ENCODE measurements around the gene FMNL1. TPM values are rescaled to one million over a fixed set of nuclear protein-coding genes. Genes with fewer than 3 reads are reported as not detected.

Gene FMNL1
- total and polyA plus RNA-seq, 7 experiments from 2014 or later: 19.0 to 595 (median 366) TPM

- POLR2A ChIA-PET: interaction anchor here (0.6 to 34.3 kb wide), 5 partner anchors 7 to 88 kb away, joined by 3 to 851 read pairs (median 4); partner anchors contain the start of genes FMNL1 and MAP3K14
- no peak for ATAC-seq
- peak overlapping the region; percentile 96 for H3K27ac ChIP-seq (ENCODE audit: low read depth, low read length)
- H3K36me3 Mint-ChIP-seq: peaks cover 3 to 23% (median 10%) of the 10 kb centered on the region in 5 donors
- intact Hi-C loops (cut with micrococcal nuclease): no loop called here
- H3K4me1 ChIP-seq (ENCODE audit: control insufficient read depth in 2 of 2, insufficient read depth in 2 of 2, low read length in 2 of 2): peaks cover 57 to 67% of the 10 kb centered on the region in 2 donors
- no peaks in the 10 kb centered on the region for H3K9me3 Mint-ChIP-seq
- H3K9me3 ChIP-seq (ENCODE audit: control insufficient read depth in 2 of 3, low read length in 3 of 3): no peaks in the 10 kb centered on the region
- peaks cover 12 to 44% (median 15%) of the 10 kb centered on the region in 3 experiments for H3K36me3 ChIP-seq (ENCODE audit: control insufficient read depth in 2 of 3, insufficient read depth in 3 of 3, low read length in 3 of 3)
- H3K27me3 Mint-ChIP-seq: no peaks in the 10 kb centered on the region
- CTCF ChIA-PET: interaction anchor here (0.7 to 11.7 kb wide), 8 partner anchors 12 to 161 kb away, joined by 3 to 397 read pairs (median 4); partner anchors contain the start of genes ACBD4 and FMNL1
- H3K27me3 ChIP-seq (ENCODE audit: control insufficient read depth in 2 of 2, insufficient read depth in 2 of 2, low read length in 2 of 2): no peaks in the 10 kb centered on the region
- H3K27ac Mint-ChIP-seq: peak overlapping the region; percentile 36 to 100 (median 85)
- peak overlapping the region in 5 of 10 donors; percentile 0 to 99 (median 25) for H3K4me3 Mint-ChIP-seq
- no peak overlapping the region for H3K4me3 ChIP-seq (ENCODE audit: low read length)
- H3K4me1 Mint-ChIP-seq: peaks cover 54 to 83% (median 79%) of the 10 kb centered on the region in 7 donors
- DNase-seq: no peak
Observed at GRCh38 chr17:45232514-45233422, 11.1 kb downstream of the FMNL1 start.

GRCh38 chr17:45233423-45233924 lies 11.8 kb downstream of the FMNL1 start:
- ChIA-PET CTCF (interaction anchor here (1.0 to 11.7 kb wide), 4 partner anchors 13 to 73 kb away, joined by 3 to 397 read pairs (median 16); partner anchors contain the start of genes FMNL1 and HEXIM2), POLR2A (interaction anchor here (1.3 to 34.3 kb wide), 3 partner anchors 8 to 44 kb away, joined by 3 to 851 read pairs (median 851); partner anchors contain the start of gene FMNL1)
- Histone ChIP-seq H3K9me3 (ENCODE audit: control insufficient read depth in 2 of 3, low read length in 3 of 3) (no peaks in the 10 kb centered on the region), H3K4me1 (ENCODE audit: control insufficient read depth in 2 of 2, insufficient read depth in 2 of 2, low read length in 2 of 2) (peaks cover 50 to 60% of the 10 kb centered on the region in 2 donors), H3K27ac (ENCODE audit: low read depth, low read length) (peak overlapping the region; percentile 42), H3K27me3 (ENCODE audit: control insufficient read depth in 2 of 2, insufficient read depth in 2 of 2, low read length in 2 of 2) (no peaks in the 10 kb centered on the region), H3K36me3 (ENCODE audit: control insufficient read depth in 2 of 3, insufficient read depth in 3 of 3, low read length in 3 of 3) (peaks cover 13 to 51% (median 21%) of the 10 kb centered on the region in 3 experiments), H3K4me3 (ENCODE audit: low read length) (no peak overlapping the region)
- H3K4me3 Mint-ChIP-seq: peak overlapping the region in 3 of 10 donors; percentile 17 to 68 (median 17)
- ATAC-seq (no peak), DNase-seq (no peak)
- peaks cover 8 to 30% (median 15%) of the 10 kb centered on the region in 5 donors for H3K36me3 Mint-ChIP-seq
- intact Hi-C loops (cut with micrococcal nuclease): no loop called here
- H3K27ac Mint-ChIP-seq: peak overlapping the region; percentile 65 to 100 (median 85)
- peaks cover 56 to 83% (median 76%) of the 10 kb centered on the region in 7 donors for H3K4me1 Mint-ChIP-seq
- no peaks in the 10 kb centered on the region for H3K27me3 Mint-ChIP-seq
- no peaks in the 10 kb centered on the region for H3K9me3 Mint-ChIP-seq

DNA sequence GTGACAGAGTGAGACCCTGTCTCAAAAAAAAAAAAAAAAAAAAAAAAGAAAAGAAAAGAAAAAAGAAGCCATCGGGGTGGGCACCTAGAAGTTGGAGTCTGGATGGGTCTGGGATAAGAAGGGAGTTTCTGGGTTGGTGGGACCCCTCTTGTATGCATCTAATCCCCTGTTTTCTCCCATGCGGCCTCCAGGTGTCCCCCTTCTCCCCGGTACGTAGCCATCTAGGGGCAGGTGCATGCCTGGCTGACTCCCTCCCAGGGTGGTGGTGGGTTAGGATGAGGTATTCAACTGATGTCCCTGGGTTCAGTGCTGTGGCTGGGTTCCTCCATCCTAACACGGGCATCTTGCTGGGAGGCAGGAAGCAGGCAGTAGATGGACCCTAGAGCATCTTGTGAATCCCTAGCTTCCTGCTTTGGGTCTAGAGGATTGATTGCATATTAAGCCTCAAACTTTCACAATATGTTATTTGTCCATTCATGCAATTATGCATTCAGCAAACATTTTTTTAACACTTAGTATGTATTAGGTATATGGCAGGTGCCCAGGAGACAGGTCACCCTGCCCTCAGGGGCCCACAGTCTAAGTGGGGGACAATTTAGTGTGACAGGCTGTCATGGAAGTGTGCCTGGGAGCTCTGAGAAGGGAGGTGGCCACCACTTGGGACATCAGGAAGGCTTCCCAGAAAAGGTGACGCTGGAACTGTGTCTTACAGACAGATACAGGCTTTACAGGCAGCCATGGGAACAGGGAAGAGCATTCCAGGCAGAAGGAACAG lies 13.1 kb downstream of the FMNL1 start:
- no peaks in the 10 kb centered on the region for H3K27me3 ChIP-seq (ENCODE audit: control insufficient read depth in 2 of 2, insufficient read depth in 2 of 2, low read length in 2 of 2)
- no peak overlapping the region for H3K4me3 ChIP-seq (ENCODE audit: low read length)
- DNase-seq: peak in 5 of 9 donors; percentile 52 to 66 (median 56)
- intact Hi-C loops (cut with micrococcal nuclease): loop anchor here (1.0 to 2.0 kb wide), 6 partner anchors 9 to 150 kb away; no protein-coding TSS in a partner anchor
- H3K9me3 ChIP-seq (ENCODE audit: control insufficient read depth in 2 of 3, low read length in 3 of 3): no peaks in the 10 kb centered on the region
- CTCF ChIA-PET: interaction anchor here (0.6 to 11.7 kb wide), 14 partner anchors 13 to 102 kb away, joined by 3 to 397 read pairs (median 4); partner anchors contain the start of genes FMNL1 and HEXIM2
- Mint-ChIP-seq H3K4me1 (peaks cover 47 to 83% (median 69%) of the 10 kb centered on the region in 7 donors), H3K27me3 (no peaks in the 10 kb centered on the region), H3K36me3 (peaks cover 19 to 40% (median 20%) of the 10 kb centered on the region in 5 donors), H3K27ac (peak overlapping the region; percentile 67 to 100 (median 93)), H3K9me3 (no peaks in the 10 kb centered on the region), H3K4me3 (peak overlapping the region in 8 of 10 donors; percentile 7 to 64 (median 30))
- ATAC-seq: peak; percentile 71
- peaks cover 38 to 46% of the 10 kb centered on the region in 2 donors for H3K4me1 ChIP-seq (ENCODE audit: control insufficient read depth in 2 of 2, insufficient read depth in 2 of 2, low read length in 2 of 2)
- peak overlapping the region; percentile 64 for H3K27ac ChIP-seq (ENCODE audit: low read depth, low read length)
- POLR2A ChIA-PET: interaction anchor here (0.7 to 34.3 kb wide), 7 partner anchors 10 to 149 kb away, joined by 3 to 851 read pairs (median 4); partner anchors contain the start of genes FMNL1, HEXIM1 and MAP3K14
- H3K36me3 ChIP-seq (ENCODE audit: control insufficient read depth in 2 of 3, insufficient read depth in 3 of 3, low read length in 3 of 3): peaks cover 21 to 64% (median 23%) of the 10 kb centered on the region in 3 experiments

DNA sequence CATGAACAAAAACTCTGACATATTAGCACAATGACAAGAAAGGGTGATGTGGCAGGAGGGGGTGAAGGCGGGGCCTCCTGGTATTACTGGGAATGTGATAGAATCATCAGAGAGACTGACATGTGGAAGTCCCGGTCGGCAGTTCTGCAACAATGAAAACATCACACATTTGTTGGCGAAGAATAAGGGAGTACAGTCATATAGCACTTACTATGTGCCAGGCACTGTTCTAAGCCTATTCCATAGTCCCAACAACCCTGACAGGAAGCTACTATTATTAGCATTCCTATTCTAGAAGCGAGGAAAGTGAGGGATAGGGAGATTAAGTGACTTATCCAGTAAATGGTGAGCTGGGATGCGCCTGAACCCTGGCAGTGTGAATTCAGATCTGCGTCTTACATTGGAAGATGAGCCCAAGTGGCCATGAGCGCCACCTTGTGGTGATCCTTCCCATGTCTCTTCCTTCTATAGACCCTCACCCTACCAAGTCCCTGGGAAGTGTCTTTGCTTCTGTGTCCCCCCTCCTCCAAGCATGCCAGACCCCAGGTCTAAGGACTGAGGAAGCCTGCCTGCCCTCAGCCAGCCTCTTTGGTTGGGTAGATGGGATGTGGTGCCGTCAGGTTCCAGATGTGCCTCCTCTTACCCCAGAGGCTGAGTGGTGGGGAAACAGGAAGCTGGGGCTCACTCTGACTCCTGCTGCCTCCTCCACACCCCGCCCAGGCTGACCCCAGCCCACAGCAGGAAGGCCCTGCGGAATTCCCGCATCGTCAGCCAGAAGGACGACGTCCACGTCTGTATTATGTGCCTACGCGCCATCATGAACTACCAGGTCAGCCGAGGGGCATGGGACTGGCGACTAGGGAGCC lies 14.0 kb downstream of the FMNL1 start:
- ChIA-PET POLR2A (interaction anchor here (0.6 to 34.3 kb wide), 9 partner anchors 9 to 148 kb away, joined by 3 to 851 read pairs (median 4); partner anchors contain the start of genes FMNL1, HEXIM1 and MAP3K14), CTCF (interaction anchor here (0.6 to 11.7 kb wide), 11 partner anchors 12 to 84 kb away, joined by 3 to 397 read pairs (median 4); partner anchors contain the start of genes FMNL1 and HEXIM2)
- H3K4me1 ChIP-seq (ENCODE audit: control insufficient read depth in 2 of 2, insufficient read depth in 2 of 2, low read length in 2 of 2): peaks cover 30 to 38% of the 10 kb centered on the region in 2 donors
- no peaks in the 10 kb centered on the region for H3K27me3 ChIP-seq (ENCODE audit: control insufficient read depth in 2 of 2, insufficient read depth in 2 of 2, low read length in 2 of 2)
- Mint-ChIP-seq H3K27ac (peak overlapping the region; percentile 67 to 100 (median 93)), H3K4me3 (peak overlapping the region in 3 of 10 donors; percentile 30 to 39 (median 38)), H3K9me3 (no peaks in the 10 kb centered on the region), H3K36me3 (peaks cover 19 to 46% (median 24%) of the 10 kb centered on the region in 5 donors), H3K27me3 (no peaks in the 10 kb centered on the region), H3K4me1 (peaks cover 38 to 75% (median 62%) of the 10 kb centered on the region in 7 donors)
- intact Hi-C loops (cut with micrococcal nuclease): loop anchor here (1.0 to 2.0 kb wide), 5 partner anchors 9 to 150 kb away; no protein-coding TSS in a partner anchor
- peak overlapping the region; percentile 64 for H3K27ac ChIP-seq (ENCODE audit: low read depth, low read length)
- H3K4me3 ChIP-seq (ENCODE audit: low read length): no peak overlapping the region
- no peaks in the 10 kb centered on the region for H3K9me3 ChIP-seq (ENCODE audit: control insufficient read depth in 2 of 3, low read length in 3 of 3)
- H3K36me3 ChIP-seq (ENCODE audit: control insufficient read depth in 2 of 3, insufficient read depth in 3 of 3, low read length in 3 of 3): peaks cover 21 to 73% (median 25%) of the 10 kb centered on the region in 3 experiments
- ATAC-seq (peak; percentile 78), DNase-seq (peak; percentile 59 to 83 (median 71))

GRCh38 chr17:45236282-45236606 lies 14.6 kb downstream of the FMNL1 start:
- no peak overlapping the region for H3K4me3 ChIP-seq (ENCODE audit: low read length)
- ATAC-seq (no peak), DNase-seq (no peak)
- H3K27ac Mint-ChIP-seq: peak overlapping the region in 5 of 9 donors; percentile 8 to 100 (median 67)
- no peaks in the 10 kb centered on the region for H3K27me3 ChIP-seq (ENCODE audit: control insufficient read depth in 2 of 2, insufficient read depth in 2 of 2, low read length in 2 of 2)
- ChIA-PET POLR2A (interaction anchor here (0.7 to 34.3 kb wide), 4 partner anchors 8 to 84 kb away, joined by 3 to 851 read pairs (median 427); partner anchors contain the start of gene FMNL1), CTCF (interaction anchor here (0.6 to 11.7 kb wide), 6 partner anchors 11 to 151 kb away, joined by 3 to 397 read pairs (median 7); partner anchors contain the start of gene FMNL1)
- H3K4me1 Mint-ChIP-seq: peaks cover 38 to 71% (median 60%) of the 10 kb centered on the region in 7 donors
- H3K9me3 Mint-ChIP-seq: no peaks in the 10 kb centered on the region
- H3K4me1 ChIP-seq (ENCODE audit: control insufficient read depth in 2 of 2, insufficient read depth in 2 of 2, low read length in 2 of 2): peaks cover 24 to 32% of the 10 kb centered on the region in 2 donors
- H3K27me3 Mint-ChIP-seq: no peaks in the 10 kb centered on the region
- peaks cover 19 to 46% (median 24%) of the 10 kb centered on the region in 5 donors for H3K36me3 Mint-ChIP-seq
- H3K27ac ChIP-seq (ENCODE audit: low read depth, low read length): peak overlapping the region; percentile 64
- no peaks in the 10 kb centered on the region for H3K9me3 ChIP-seq (ENCODE audit: control insufficient read depth in 2 of 3, low read length in 3 of 3)
- intact Hi-C loops (cut with micrococcal nuclease): no loop called here
- H3K36me3 ChIP-seq (ENCODE audit: control insufficient read depth in 2 of 3, insufficient read depth in 3 of 3, low read length in 3 of 3): peaks cover 21 to 79% (median 26%) of the 10 kb centered on the region in 3 experiments
- H3K4me3 Mint-ChIP-seq: no peak overlapping the region

Measured in naive thymus-derived CD4-positive, alpha-beta T cell (primary cell).